GM12872 (cell line): ENCODE measurements around the gene ZIC5.

Experiments used
- CTCF ChIP-seq: IDR thresholded peaks from 3 replicates; pipeline ENCODE4 v1.5.1; 2011; ENCODE audit warnings: low read depth, mild to moderate bottlenecking, low read length, moderate library complexity; ENCODE audit not compliant: insufficient read depth

ZIC5 gene

GRCh38 chr13:99970651-99971575, 654 bp downstream of the ZIC5 start:
- no peak for TF ChIP-seq CTCF

GRCh38 chr13:99969919-99970650, 1.5 kb downstream of the ZIC5 start:
- no peak for TF ChIP-seq CTCF

- TF ChIP-seq CTCF, result no peak
Observed at GRCh38 chr13:99969453-99969918, 2.1 kb downstream of the ZIC5 start.

DNA sequence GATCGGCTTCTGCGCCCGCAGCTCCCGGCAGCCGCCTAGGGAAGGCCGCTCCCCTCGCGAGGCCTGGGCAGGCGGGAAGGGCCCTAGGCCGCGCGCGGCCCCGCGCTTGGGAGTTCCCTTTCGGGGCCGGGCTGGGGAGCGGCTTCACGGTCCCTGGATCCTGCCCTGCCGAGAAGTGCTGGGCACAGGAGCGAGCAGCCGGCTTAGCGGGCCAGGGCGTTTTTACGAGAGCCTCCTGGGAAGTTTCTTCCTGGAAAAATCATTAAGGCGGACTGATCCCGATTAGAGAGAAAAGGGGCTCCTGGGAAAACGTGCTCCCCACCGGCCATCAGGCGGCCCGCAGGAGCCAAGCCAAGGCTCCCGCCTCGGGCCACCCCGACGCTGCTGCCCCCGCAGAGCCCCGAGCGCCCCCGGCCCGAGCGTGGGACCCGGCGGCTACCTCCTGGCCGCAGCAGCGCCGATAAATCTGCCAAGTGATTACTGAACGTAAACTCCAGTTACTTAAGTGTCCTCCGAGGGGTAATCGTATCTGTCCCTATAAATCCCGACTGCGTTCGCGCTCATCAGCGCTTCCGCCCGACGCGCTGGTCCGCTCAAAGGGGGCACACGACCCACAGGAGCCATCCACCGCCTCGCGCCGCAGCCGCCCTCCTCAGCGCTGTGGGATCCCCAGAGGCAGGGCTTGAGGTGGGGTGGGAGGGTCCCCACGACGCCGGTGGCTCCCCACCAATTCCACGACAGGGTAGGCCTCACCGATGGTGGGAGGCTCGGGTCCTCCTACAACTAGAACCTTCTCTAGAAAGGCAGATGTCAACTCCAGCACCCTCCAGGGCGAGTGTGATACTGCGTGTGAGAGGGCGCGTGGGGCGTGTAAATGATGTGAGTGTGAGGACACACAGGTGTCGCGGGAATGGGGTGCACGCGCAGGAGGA, 2.8 kb downstream of the ZIC5 start:
- TF ChIP-seq CTCF, result no peak

DNA sequence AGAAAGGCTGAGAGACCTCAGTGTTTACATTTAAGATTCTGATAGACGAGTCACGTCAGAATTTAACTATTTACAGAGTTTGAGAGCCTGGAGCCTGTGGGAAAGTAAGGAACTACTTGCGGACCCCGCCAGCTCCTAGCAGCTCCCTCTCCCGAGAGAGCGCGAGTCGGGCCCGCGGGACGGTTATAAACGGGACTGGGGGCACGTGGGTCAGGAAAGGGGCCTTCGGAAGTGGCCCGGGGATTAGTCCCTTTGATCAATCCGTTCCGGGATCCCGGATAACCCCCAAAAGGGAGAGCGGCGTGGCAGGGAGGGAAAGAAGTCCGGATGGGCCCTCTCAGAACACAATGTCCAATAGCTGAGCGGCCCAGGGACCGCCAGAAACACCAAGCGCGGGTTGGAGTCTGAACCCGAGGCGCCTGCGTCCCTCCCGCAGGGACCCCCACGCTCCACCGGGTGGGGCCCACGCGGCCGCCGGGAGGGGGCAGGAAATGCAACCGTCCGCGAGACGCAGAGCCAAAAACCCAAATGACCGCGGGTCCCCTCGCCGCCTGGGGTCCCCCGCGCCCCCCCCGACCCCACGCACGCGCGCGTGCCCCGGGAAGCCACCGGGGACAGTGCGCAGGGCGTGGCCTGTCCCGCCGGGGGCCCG, 3.6 kb downstream of the ZIC5 start:
- no peak for TF ChIP-seq CTCF

DNA sequence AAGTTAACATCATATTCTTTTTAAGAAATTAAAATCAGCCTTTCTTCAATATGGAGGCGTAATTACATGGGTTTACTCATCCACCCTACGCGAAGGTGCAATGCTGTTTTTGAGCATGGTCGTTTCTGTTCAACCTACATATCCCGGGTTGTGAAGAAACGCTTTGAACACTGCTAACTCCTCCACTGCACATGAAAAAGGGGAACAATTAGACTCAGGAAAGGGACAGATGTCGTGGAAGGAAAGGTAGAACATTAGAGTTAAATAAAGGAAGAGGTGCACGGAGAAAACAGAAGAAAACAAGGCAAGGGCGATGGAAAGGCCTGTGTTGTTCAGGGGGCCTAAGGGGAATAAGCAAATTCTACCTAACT, 4.1 kb downstream of the ZIC5 start:
- no peak for TF ChIP-seq CTCF
